Measurements from ENCODE around the gene PTPN22. TPM values are rescaled to one million over a fixed set of nuclear protein-coding genes. Genes with fewer than 3 reads are reported as not detected.

Gene PTPN22
- polyA plus RNA-seq, 1 experiment, result 0.02 TPM

- CTCF ChIA-PET, result interaction anchor here (1.2 kb wide), 1 partner anchor 22 kb away, joined by 3 read pairs; no protein-coding TSS in a partner anchor
- H3K36me3 ChIP-seq (ENCODE audit: control insufficient read depth, insufficient read depth, low read length), result no peaks in the 10 kb centered on the region
- DNase-seq (ENCODE audit: low read depth), result no peak
- no peak overlapping the region for H3K4me3 ChIP-seq (ENCODE audit: low read depth, low read length)
- no peaks in the 10 kb centered on the region for H3K27me3 ChIP-seq (ENCODE audit: control insufficient read depth, insufficient read depth, low read length)
- TF ChIP-seq CTCF (IDR thresholded peaks at IDR 0.05; ENCODE audit: insufficient read depth, low read depth, low read length), result no peak
- POLR2A ChIA-PET, result no interaction called here
Measured at GRCh38 chr1:113765306-113766230, 105.9 kb downstream of the PTPN22 start.

Other genes with a start within 250 kb of the PTPN22 start
- gene PHTF1, start 112.2 kb downstream of the PTPN22 start, polyA plus RNA-seq (2011; rRNA removed), result 7.4 and 10.9 TPM in 2 replicates
- 4.0 and 11.0 TPM in 2 replicates for gene RSBN1, start 59.2 kb downstream of the PTPN22 start, polyA plus RNA-seq (2011; rRNA removed)
- gene BCL2L15, start 15.9 kb upstream of the PTPN22 start, polyA plus RNA-seq (2011; rRNA removed), result 0.02 and 0.06 TPM in 2 replicates
- gene AP4B1, start 33.1 kb upstream of the PTPN22 start, polyA plus RNA-seq (2011; rRNA removed), result 9.5 and 13.2 TPM in 2 replicates
- 3.4 and 4.5 TPM in 2 replicates for gene DCLRE1B, start 33.6 kb upstream of the PTPN22 start, polyA plus RNA-seq (2011; rRNA removed)
- 27.6 and 29.7 TPM in 2 replicates for gene HIPK1, start 57.6 kb upstream of the PTPN22 start, polyA plus RNA-seq (2011; rRNA removed)
- gene OLFML3, start 107.8 kb upstream of the PTPN22 start, polyA plus RNA-seq (2011; rRNA removed), result 72.6 and 76.8 TPM in 2 replicates